GM12878 (cell line): ENCODE data around the gene FBXL7. TPM values are rescaled to one million over a fixed set of nuclear protein-coding genes. Genes with fewer than 3 reads are reported as not detected.

Experiments used
- ATAC-seq: fragments of 200-7000 bp; cut with Tn5 transposase; 3 replicates; pipeline ENCODE4 v1.9.1; 2020; ENCODE audit warnings: mild to moderate bottlenecking, moderate library complexity
- BruUV-seq: library from RNA; stranded (reverse); fragments of 400-500 nt; replicated peaks from 2 replicates; lab custom pipeline; 2021; lab: Mats Ljungman, UMichigan
- CTCF ChIA-PET: fragments of 300-600 bp; sonication (Branson Sonifier 250); formaldehyde crosslinking; extraction: SDS; loops from one replicate; lab custom pipeline; 2021; ENCODE audit warnings: inconsistent platforms; lab: Yijun Ruan, JAX
- POLR2A ChIA-PET: fragments of 350-600 bp; formaldehyde crosslinking; extraction: SDS; loops from one replicate; lab custom pipeline; 2021; ENCODE audit warnings: inconsistent platforms; lab: Charles Lee
- RAD21 ChIA-PET: fragments of 300-600 bp; sonication (Branson Sonifier 250); formaldehyde crosslinking; loops from one replicate; lab custom pipeline; 2023; ENCODE audit warnings: antibody characterized with exemption; ENCODE audit not compliant: unreplicated experiment; lab: Charles Lee
- SMC1A ChIA-PET: fragments of 300-600 bp; sonication (Branson Sonifier 250); formaldehyde crosslinking; loops from one replicate; lab custom pipeline; 2023; ENCODE audit not compliant: unreplicated experiment, uncharacterized antibody; lab: Charles Lee
- DNase-seq: peaks from one replicate; pipeline ENCODE4 v3.0.0-alpha.2; 2011; ENCODE audit warnings: low read depth, low spot score
- FAIRE-seq: peaks from 3 replicates; lab custom pipeline; 2011; peaks lifted over from hg19 to GRCh38; lab: Jason Lieb, UNC
- H2AFZ ChIP-seq: 2 replicates; pipeline ENCODE4 v1.6.0; 2011; ENCODE audit warnings: low read depth, low read length, control low read depth; ENCODE audit not compliant: control insufficient read depth
- H3K27ac ChIP-seq: 2 replicates; pipeline ENCODE4 v1.5.1; 2011; ENCODE audit warnings: control low read depth; ENCODE audit not compliant: control insufficient read depth, insufficient read depth
- H3K27me3 ChIP-seq, 2 experiments: replicated peaks in 1 of 2; 2 replicates each; pipeline versions ENCODE4 v1.6.0 to v1.6.1; 2011; ENCODE audit warnings: low read length in 1 of 2; ENCODE audit not compliant: control insufficient read depth in 2 of 2, insufficient read depth in 2 of 2
- H3K36me3 ChIP-seq, 2 experiments: 2 replicates each; pipeline ENCODE4 v1.5.1; 2011; ENCODE audit warnings: low read length in 1 of 2; ENCODE audit not compliant: control insufficient read depth in 2 of 2, insufficient read depth in 2 of 2
- H3K4me1 ChIP-seq: 2 replicates; pipeline ENCODE4 v1.6.1; 2011; ENCODE audit warnings: mild to moderate bottlenecking, low read length, moderate library complexity, mixed read lengths; ENCODE audit not compliant: control insufficient read depth, insufficient read depth
- H3K4me2 ChIP-seq: 2 replicates; pipeline ENCODE4 v1.6.0; 2011; ENCODE audit warnings: control low read depth; ENCODE audit not compliant: control insufficient read depth, insufficient read depth
- H3K4me3 ChIP-seq: fragments of 200-600 bp; sonication (generic); 2 replicates; pipeline ENCODE4 v1.5.1; 2016
- H3K79me2 ChIP-seq: 2 replicates; pipeline ENCODE4 v1.6.0; 2011; ENCODE audit warnings: low read length; ENCODE audit not compliant: control insufficient read depth, insufficient read depth
- H3K9ac ChIP-seq: 2 replicates; pipeline ENCODE4 v1.8.0; 2011; ENCODE audit warnings: low read length, control low read depth, mixed read lengths; ENCODE audit not compliant: control insufficient read depth, insufficient read depth
- H3K9me3 ChIP-seq: replicated peaks from 3 replicates; pipeline ENCODE4 v1.5.1; 2011; ENCODE audit warnings: mild to moderate bottlenecking, low read length; ENCODE audit not compliant: control insufficient read depth, insufficient read depth
- H4K20me1 ChIP-seq: 2 replicates; pipeline ENCODE4 v1.6.0; 2011; ENCODE audit not compliant: control insufficient read depth, insufficient read depth
- BMI1 ChIP-seq: fragments of 450-650 bp; IDR thresholded peaks from 2 replicates; pipeline ENCODE4 v1.6.1; 2016; ENCODE audit warnings: mild to moderate bottlenecking, moderate library complexity, borderline replicate concordance
- FOS ChIP-seq: IDR thresholded peaks from 3 replicates; pipeline ENCODE4 v1.6.1; 2011; ENCODE audit warnings: borderline replicate concordance; ENCODE audit not compliant: insufficient read length; ENCODE audit errors: extremely low read depth
- HDGF ChIP-seq: fragments of 450-650 bp; IDR thresholded peaks from 2 replicates; pipeline ENCODE4 v1.6.1; 2016; ENCODE audit warnings: antibody characterized with exemption
- LARP7 ChIP-seq: fragments of 450-650 bp; IDR thresholded peaks from 2 replicates; pipeline ENCODE4 v1.6.1; 2017; ENCODE audit warnings: mild to moderate bottlenecking
- MEF2B ChIP-seq: fragments of 450-650 bp; IDR thresholded peaks from 2 replicates; pipeline ENCODE4 v1.6.1; 2018; ENCODE audit warnings: mild to moderate bottlenecking, moderate library complexity; ENCODE audit not compliant: partially characterized antibody, poor library complexity, severe bottlenecking
- MTA3 ChIP-seq: IDR thresholded peaks from 2 replicates; pipeline ENCODE4 v1.6.1; 2012; ENCODE audit warnings: low read length, inconsistent platforms, borderline replicate concordance
- PBX3 ChIP-seq: IDR thresholded peaks from 2 replicates; pipeline ENCODE4 v1.6.1; 2011; ENCODE audit warnings: mild to moderate bottlenecking, low read depth, low read length, moderate library complexity; ENCODE audit not compliant: insufficient replicate concordance
- PRDM15 ChIP-seq: fragments of 450-650 bp; formaldehyde crosslinking; IDR thresholded peaks from 2 replicates; pipeline ENCODE4 v1.4.0; 2020; ENCODE audit warnings: mild to moderate bottlenecking, moderate library complexity
- ZNF274 ChIP-seq: IDR thresholded peaks from one replicate; pipeline ENCODE4 v1.8.0; 2011; ENCODE audit not compliant: insufficient read length, insufficient read depth
- ZNF622 ChIP-seq: fragments of 450-650 bp; IDR thresholded peaks from 2 replicates; pipeline ENCODE4 v1.6.1; 2017; ENCODE audit warnings: mild to moderate bottlenecking, inconsistent platforms
- WGBS: methylation state at CpG from one replicate; pipeline ENCODE4 v1.1.6; 2016; ENCODE audit warnings: low lambda C conversion rate; ENCODE audit not compliant: insufficient replicate concordance, insufficient coverage; ENCODE audit errors: missing lambda C conversion rate; 5-methylcytosine and 5-hydroxymethylcytosine counted together
- in situ Hi-C: fragments of 300-500 bp; cut with MboI; formaldehyde crosslinking; loops from 9 replicates; pipeline ENCODE4 v1.14.3; 2018; ENCODE audit warnings: mixed read lengths
- intact Hi-C: fragments of 100-400 bp; cut with micrococcal nuclease; formaldehyde crosslinking; loops from one replicate; pipeline ENCODE4 v1.14.2; 2022; ENCODE audit not compliant: unreplicated experiment
- polyA plus RNA-seq, 11 experiments: library from polyadenylated mRNA; depleted of rRNA in 4 of 11; unstranded in 6 of 11; stranded (reverse) in 5 of 11; fragments of >200 nt; fragmentation: Nextera tagmentation in 4 of 11; fragmentation: Illumina TruSeq in 1 of 11; extraction: Ambion mirVana in 4 of 11; extraction: Trizol in 1 of 11; gene quantifications; 1 replicate in 1 of 11; 2 replicates in 10 of 11; pipeline versions ENCODE4 v1.2.1 to v1.2.3, GENCODE V29; 2011 to 2016; ENCODE audit warnings: inconsistent platforms in 2 of 11, missing spikeins in 2 of 11, low read depth in 1 of 11
- total RNA-seq, 4 experiments: library from RNA; depleted of rRNA in 3 of 4; stranded (reverse); fragments of >200 nt in 3 of 4; fragmentation: Illumina TruSeq in 1 of 4; extraction: Trizol in 1 of 4; gene quantifications; 2 replicates each; pipeline versions ENCODE4 v1.2.1 to v1.2.3, GENCODE V29; 2013 to 2021

The FBXL7 gene
- total and polyA plus RNA-seq, 10 of the 15 experiments (the other 5 are each of a cell fraction or from before 2014, with no cell fraction given), result 0.03 to 0.44 (median 0.16) TPM

- TF ChIP-seq PBX3 (no peak), HDGF (no peak)
Observed at GRCh38 chr5:15785531-15785981, 285.6 kb downstream of the FBXL7 start (continued).

- ChIA-PET POLR2A (no interaction called here), RAD21 (no interaction called here), SMC1A (no interaction called here), CTCF (no interaction called here)
- intact Hi-C loops, result no loop called here
- in situ Hi-C loops, result no loop called here
- TF ChIP-seq MEF2B, result no peak
- H3K79me2 ChIP-seq, result no peaks in the 10 kb centered on the region
- H3K4me1 ChIP-seq, result no peaks in the 10 kb centered on the region
- no peaks in the 10 kb centered on the region for H3K9me3 ChIP-seq
- BruUV-seq, result no TSS peak
- no peak overlapping the region for H3K4me3 ChIP-seq
- no peak for FAIRE-seq
- DNase-seq, result no peak
- no peak overlapping the region for H3K27ac ChIP-seq
- no peak overlapping the region for H2AFZ ChIP-seq
- no peak overlapping the region for H3K9ac ChIP-seq
- H3K27me3 ChIP-seq, result no peaks in the 10 kb centered on the region
- H3K4me2 ChIP-seq, result no peak overlapping the region
- no peaks in the 10 kb centered on the region for H4K20me1 ChIP-seq
- H3K36me3 ChIP-seq, result no peaks in the 10 kb centered on the region
- ATAC-seq, result no peak
Observed at GRCh38 chr5:15786326-15786725, 286.3 kb downstream of the FBXL7 start.

DNA sequence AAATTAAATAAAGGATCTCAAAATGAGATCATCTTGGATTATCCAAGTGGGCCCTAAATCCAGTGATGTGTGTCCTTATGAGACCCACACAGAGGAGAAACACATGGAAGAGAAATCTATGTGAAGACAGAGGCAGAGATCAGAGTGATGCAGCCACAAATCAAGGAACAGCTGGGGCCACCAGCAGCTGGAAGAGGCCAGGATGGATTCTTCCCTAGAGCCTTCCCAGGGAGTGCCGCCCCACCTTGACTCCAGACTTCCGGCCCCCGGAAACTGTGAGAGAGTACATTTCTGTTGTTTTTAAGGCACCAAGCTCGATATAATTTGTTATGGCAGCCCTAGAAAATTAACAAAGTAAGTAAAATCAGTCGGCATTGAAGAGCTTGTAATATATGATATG is 286.9 kb downstream of the FBXL7 start:
- H3K79me2 ChIP-seq, result no peaks in the 10 kb centered on the region
- H3K4me3 ChIP-seq, result no peak overlapping the region
- in situ Hi-C loops, result no loop called here
- FAIRE-seq (no peak), DNase-seq (no peak), ATAC-seq (no peak)
- SMC1A ChIA-PET, result interaction anchor here (0.8 kb wide), 1 partner anchor 248 kb away, joined by 3 read pairs; no protein-coding TSS in a partner anchor
- no TSS peak for BruUV-seq
- H3K4me2 ChIP-seq, result no peak overlapping the region
- CTCF ChIA-PET, result no interaction called here
- TF ChIP-seq ZNF274 (no peak), PRDM15 (CRISPR knock-in tag) (no peak), LARP7 (no peak), ZNF622 (no peak), FOS (no peak), MTA3 (no peak), BMI1 (no peak)
- no peaks in the 10 kb centered on the region for H4K20me1 ChIP-seq
- no peaks in the 10 kb centered on the region for H3K4me1 ChIP-seq
- H3K36me3 ChIP-seq, result no peaks in the 10 kb centered on the region
- H2AFZ ChIP-seq, result no peak overlapping the region
- 28% methylated on average over 5 of the region's 5 CpGs for WGBS
- no peaks in the 10 kb centered on the region for H3K9me3 ChIP-seq
- intact Hi-C loops, result no loop called here
- H3K27ac ChIP-seq, result no peak overlapping the region
- RAD21 ChIA-PET, result no interaction called here
- POLR2A ChIA-PET, result interaction anchor here (0.6 kb wide), 1 partner anchor 586 kb away, joined by 5 read pairs; no protein-coding TSS in a partner anchor
- H3K27me3 ChIP-seq, result no peaks in the 10 kb centered on the region
- H3K9ac ChIP-seq, result no peak overlapping the region
